GM21786 (cell line): ENCODE data around the gene ZNF319.

ENCODE experiments used
- ATAC-seq: cut with Tn5 transposase; IDR thresholded peaks from one replicate; pipeline ENCODE4 v1.9.1; 2021; ENCODE audit not compliant: unreplicated experiment

The ZNF319 gene

GRCh38 chr16:57957673-57958392, 42.6 kb downstream of the ZNF319 start:
- no peak for ATAC-seq

GRCh38 chr16:57956924-57957672, 43.4 kb downstream of the ZNF319 start:
- ATAC-seq: no peak

GRCh38 chr16:57956270-57956808, 44.1 kb downstream of the ZNF319 start:
- no peak for ATAC-seq

GRCh38 chr16:57955572-57956188, 44.8 kb downstream of the ZNF319 start:
- ATAC-seq: no peak

GRCh38 chr16:57953857-57954256, 46.6 kb downstream of the ZNF319 start:
- ATAC-seq: no peak

- no peak for ATAC-seq
These were observed 47.6 kb downstream of the ZNF319 start for GRCh38 chr16:57952909-57953308.

GRCh38 chr16:57951204-57951960, 49.1 kb downstream of the ZNF319 start:
- ATAC-seq: no peak

- no peak for ATAC-seq
These were observed 50.1 kb downstream of the ZNF319 start for GRCh38 chr16:57950382-57950781.

GRCh38 chr16:57949595-57950238, 50.8 kb downstream of the ZNF319 start:
- ATAC-seq: no peak

- ATAC-seq: no peak
These were observed 51.5 kb downstream of the ZNF319 start for GRCh38 chr16:57949013-57949412.

- ATAC-seq: no peak
These were observed 52.4 kb downstream of the ZNF319 start for GRCh38 chr16:57948027-57948426.

GRCh38 chr16:57947261-57947660, 53.2 kb downstream of the ZNF319 start:
- no peak for ATAC-seq

GRCh38 chr16:57946181-57946801, 54.2 kb downstream of the ZNF319 start:
- ATAC-seq: no peak

GRCh38 chr16:57945740-57946138, 54.7 kb downstream of the ZNF319 start:
- ATAC-seq: no peak

GRCh38 chr16:57944970-57945739, 55.3 kb downstream of the ZNF319 start:
- ATAC-seq: no peak
